ENCODE measurements around the gene STK32B.

The STK32B gene

DNA sequence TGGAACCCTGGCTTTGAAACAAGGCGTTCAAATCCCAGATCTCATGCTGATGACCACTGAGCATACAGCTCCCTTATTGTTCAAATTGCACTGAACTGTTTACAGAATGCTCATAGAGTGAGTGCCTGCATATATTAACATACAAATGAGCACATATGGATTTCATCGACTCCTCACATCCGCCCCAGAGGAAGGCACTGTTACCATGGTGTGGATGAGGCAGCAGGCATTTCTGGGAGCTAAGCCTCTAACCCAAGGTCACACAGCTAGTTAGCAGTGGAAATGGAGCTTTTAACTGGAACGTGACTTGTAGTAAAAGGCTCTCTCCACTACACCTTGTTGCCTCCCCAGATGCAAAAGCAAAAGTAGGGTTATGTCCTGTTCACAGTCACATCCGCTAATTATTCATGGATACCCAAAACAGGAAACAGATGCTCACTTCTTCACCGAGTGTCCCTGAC is 289.7 kb downstream of the STK32B start:
- DNase-seq (ENCODE audit: low read depth in 1 of 2, low spot score in 1 of 2), result no peak

DNA sequence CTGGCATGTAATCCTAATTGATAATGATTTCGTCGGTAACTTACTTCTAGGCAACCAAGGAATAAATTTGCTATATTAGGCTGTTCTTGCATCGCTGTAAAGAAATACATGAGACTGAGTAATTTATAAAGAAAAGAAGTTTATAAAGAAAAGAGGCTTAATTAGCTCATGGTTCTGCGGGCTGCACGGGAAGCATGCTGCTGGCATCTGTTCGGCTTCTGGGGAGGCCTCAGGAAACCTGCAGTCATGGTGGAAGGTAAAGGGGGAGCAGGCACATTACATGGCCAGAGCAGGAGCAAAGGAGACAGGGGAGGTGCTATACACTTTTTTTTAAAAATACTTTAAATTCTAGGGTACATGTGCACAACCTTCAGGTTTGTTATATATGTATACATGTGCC is 290.2 kb downstream of the STK32B start:
- no peak for DNase-seq (ENCODE audit: low read depth in 1 of 2, low spot score in 1 of 2)

DNA sequence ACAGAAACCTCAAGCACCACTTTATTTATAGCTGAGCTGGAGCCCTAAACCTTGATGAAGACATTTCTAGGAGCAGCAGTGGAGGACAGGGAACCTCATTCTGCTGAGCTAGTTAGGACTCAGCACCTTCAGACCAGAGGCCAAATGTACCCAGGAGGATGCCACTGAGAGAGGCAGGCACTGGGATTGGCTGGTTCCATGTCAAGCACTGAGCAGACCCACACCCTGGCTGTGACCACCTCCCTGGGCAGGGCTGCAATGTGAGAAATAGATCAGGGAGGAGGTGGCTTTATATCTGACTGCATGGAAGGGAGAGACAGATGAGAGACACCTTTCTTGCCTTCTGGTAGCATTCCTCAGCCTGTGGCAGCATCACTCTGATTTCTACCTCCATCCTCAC is 304.6 kb downstream of the STK32B start:
- DNase-seq (ENCODE audit: low read depth in 1 of 2, low spot score in 1 of 2), result no peak

DNA sequence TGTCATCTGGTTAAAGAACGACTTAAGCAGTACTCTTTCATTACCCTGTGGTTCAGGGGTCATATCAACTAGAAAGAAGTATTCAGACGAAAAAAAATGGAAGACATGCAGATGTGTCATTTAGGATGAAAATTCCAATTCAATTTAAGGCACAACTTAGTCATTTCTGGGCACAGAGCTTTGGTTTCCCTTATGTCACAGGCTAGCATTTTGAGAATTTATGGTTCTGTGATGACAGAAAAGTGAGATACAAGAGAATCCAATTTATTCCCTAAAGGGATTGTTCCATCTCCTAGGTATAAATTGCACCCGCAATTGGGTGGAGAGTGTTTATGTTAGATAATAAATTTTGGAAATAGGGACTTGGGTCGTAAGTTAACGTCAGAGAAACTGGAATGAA is 306.6 kb downstream of the STK32B start:
- no peak for DNase-seq (ENCODE audit: low read depth in 1 of 2, low spot score in 1 of 2)

DNA sequence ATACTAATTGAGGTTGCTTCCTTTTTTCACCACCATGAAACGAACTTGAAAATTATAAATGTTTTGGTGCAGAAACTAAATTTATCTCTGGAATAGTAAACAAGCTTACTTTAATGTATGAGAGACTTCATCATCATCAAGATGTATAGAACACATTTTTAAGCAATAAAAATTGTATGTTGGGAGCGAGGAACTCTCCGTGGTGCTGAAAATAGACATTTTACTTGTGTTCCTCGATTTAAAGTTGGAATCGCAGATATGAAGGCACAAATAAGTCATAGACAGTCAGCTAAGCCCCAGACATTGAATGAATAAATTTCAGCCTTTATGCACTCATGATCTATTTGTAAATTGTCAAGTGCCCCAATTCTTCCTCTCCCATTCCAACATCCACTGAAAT is 310.7 kb downstream of the STK32B start:
- no peak for DNase-seq (ENCODE audit: low read depth in 1 of 2, low spot score in 1 of 2)

DNA sequence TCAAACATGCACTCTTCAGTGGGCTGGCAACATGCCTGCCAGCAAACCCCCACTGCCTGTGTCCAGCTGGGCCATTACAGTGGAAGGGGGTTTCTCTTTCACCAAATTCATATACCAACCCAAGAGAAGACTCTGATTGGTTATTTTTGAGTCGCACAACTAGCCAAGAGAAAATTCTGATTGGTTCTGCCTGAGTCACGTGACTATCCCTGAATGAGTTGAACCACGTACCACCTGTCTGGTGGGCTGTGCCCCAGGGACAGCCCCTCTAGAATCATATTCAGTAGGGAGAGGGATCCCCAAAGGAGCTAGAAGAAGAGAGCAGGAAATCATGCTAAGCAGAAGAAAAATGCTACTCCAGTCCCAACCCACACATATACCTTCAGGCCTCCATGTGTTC is 313.1 kb downstream of the STK32B start:
- no peak for DNase-seq (ENCODE audit: low read depth in 1 of 2, low spot score in 1 of 2)

DNA sequence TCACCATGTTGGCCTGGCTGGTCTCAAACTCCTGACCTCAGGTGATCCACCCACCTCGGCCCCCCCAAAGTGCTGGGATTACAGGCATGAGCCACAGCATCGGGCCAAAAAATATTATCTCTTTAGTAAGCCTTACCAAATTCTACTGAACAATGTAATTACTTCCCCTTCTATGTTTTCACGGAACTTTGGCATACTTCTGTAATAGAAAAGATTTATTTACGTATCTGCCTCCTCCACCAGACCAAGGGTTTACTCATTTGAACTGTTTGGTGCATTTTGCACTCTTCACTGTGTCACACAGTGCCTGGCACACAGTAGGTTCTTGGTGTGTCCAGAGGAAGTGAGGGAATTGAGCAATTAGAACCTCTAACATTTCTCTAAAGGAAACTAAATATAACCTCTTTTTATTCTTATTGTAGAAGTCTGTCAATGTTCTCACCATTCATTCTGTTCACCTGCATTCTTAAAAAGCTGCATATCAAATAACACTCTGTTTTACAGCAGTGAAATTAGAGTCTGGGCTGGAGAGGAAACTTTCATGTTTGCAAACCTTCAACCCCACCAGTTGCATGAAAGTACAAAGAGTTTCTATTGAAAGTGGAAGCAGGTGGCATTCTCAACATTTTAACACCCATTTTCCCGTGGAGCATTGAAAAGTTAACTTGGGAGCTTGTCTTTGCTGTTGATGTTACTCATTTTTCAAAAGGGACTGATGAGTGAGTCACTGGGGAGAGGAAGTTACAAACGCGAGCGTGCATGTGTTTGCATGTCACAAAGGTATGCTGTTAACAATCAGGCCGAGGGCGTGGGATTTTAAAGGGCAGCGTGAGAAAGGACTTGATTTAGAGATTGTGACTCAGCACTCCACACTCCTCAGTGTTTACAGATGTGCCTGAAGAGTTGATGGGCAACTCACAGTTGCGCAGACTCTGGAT is 314.1 kb downstream of the STK32B start:
- no peak for DNase-seq (ENCODE audit: low read depth in 1 of 2, low spot score in 1 of 2)

DNA sequence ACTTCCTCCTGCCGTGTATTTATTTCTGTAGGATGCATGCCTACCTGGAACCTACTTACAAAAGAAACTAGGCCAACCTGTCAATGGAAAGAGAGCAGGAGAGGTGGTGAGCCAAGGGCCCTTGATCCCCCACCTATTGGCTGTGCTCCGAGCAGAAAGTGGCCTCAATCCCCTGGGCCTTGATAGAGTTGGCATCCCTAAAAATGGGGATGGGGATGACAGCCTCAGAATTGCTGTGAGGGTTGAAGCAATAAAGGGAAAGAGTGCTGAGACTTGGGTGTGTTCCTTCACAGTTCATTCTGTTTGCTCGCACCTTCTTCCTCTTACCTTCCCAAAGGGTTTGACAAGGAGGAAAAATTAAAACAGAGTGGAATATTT is 314.7 kb downstream of the STK32B start:
- DNase-seq (ENCODE audit: low read depth in 1 of 2, low spot score in 1 of 2), result no peak

DNA sequence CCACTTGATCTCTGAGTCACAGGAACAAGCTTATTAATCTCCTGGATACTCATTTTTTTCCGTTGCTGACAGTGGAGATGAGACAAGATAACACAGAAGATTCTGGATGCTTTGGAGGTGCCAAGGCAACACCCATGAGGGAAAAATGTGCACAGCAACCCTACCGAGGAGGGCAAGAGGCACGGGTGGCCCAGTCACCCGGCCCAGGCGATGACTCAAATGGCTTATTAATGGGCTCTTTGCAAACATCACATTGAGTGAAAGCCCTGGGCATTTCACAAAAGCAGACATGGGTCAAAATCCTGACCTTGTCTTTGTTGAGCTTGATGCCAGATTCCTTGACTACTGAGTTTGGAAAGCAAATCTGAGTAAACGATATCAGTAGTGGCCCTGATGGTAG is 315.1 kb downstream of the STK32B start:
- no peak for DNase-seq (ENCODE audit: low read depth in 1 of 2, low spot score in 1 of 2)

DNA sequence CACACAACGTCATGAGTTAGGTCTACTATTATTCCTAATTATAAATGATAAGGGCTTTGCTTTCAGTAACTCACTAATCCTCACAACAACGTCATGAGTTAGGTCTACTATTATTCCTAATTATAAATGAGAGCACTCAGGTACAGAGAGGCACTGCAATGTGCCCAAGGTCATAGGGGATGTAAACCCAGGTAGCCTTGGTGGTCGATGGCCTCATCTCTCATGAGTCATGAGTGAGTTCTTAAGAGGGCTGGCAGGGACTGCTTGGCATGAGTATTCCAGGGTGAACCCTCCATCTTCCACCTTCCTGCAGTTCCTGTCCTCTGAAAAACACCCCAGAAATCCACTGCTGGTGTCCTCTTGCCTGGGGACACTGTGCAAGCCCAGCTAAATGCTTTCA is 317.1 kb downstream of the STK32B start:
- no peak for DNase-seq (ENCODE audit: low read depth in 1 of 2, low spot score in 1 of 2)

DNA sequence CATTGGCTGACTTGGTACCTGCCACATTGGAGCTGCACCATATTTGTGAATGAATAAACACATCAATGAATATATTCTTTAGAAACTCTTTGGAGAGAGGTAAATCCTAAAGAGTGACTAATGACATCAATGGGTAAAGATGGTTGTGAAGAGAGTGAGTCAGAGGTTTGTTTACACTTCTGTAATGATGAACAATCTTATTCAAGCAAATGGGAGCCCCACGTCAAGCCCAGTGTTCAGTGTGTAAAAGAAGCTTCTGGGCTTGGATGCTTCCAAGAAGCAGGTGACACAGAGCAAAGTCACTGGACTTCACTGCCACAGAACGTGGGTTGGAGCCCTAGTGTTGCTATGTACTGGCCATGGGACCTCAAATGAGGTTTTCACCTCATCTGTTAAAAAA is 319.0 kb downstream of the STK32B start:
- DNase-seq (ENCODE audit: low read depth in 1 of 2, low spot score in 1 of 2), result no peak

DNA sequence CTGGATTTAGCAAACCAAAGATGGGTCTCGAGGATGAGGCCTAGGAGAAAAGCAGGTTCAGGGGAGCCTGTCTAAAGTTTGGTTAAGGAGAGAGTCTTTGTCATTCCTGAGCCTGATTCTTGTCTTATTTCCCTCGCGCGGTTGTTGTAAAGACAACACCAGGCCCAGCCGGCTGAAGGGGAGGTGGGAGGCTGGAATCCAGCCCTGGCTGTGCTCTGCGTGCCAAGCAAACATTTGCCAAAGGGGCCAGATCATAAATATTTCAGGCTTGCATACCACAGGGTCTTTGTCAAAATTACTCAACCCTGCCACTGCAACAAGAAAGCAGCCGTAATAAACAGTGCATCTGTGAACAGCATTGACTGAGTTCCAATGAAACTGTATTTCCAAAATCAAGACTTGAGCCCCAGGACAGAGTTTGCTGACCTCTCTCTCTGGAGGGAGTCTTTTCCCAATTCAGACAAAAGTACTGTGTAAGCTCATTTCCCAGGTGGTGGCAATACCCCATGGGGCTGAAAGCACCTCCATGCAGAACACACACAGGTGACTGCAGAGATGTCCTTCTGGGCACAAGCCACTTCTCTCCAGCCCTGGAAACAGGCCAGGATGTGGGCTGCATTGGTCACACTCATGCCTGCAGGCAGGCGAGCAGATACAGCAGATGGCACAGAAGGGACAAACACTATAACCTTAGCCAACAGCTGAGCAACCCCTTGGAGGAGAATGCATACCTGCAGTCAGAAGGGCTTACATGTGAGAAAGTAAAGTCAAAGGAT is 320.3 kb downstream of the STK32B start:
- no peak for DNase-seq (ENCODE audit: low read depth in 1 of 2, low spot score in 1 of 2)

DNA sequence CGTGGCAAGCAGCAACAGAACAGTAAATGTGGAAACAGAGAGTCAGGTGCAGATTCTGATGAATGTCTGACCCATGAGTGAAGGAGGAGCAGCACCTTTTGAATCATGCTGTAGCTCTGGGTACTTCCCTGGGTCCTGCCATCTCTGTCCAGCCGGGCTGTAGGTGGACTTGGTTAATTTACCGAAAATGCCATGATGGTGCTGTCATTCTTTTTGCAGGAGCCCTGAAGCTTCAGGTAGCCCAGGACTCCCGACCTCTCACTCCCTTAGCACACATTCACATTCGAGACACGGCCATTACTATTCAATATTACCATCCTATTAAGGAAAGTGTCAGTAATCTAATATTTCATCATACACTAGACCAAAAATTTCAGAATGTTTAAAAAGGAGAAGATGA is 320.9 kb downstream of the STK32B start:
- no peak for DNase-seq (ENCODE audit: low read depth in 1 of 2, low spot score in 1 of 2)

DNA sequence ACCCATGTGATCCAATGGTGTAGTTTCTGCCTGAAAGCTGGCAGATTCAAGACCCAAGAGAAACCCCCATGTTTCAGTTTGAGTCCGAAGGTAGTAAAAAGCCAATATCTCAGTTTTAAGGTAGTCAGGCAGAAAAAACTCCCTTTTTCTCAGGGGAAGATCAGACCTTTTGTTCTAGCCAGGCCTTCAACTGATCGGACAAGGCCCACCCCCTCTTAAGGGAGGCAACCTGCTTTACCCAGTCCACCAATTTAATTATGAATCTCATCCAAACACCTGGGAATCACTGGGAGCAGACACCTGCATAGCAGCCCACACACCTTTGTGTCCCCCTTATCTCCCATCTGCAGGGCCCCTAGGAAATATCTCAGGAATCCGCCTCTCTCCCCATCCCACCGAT is 322.0 kb downstream of the STK32B start:
- no peak for DNase-seq (ENCODE audit: low read depth in 1 of 2, low spot score in 1 of 2)

DNA sequence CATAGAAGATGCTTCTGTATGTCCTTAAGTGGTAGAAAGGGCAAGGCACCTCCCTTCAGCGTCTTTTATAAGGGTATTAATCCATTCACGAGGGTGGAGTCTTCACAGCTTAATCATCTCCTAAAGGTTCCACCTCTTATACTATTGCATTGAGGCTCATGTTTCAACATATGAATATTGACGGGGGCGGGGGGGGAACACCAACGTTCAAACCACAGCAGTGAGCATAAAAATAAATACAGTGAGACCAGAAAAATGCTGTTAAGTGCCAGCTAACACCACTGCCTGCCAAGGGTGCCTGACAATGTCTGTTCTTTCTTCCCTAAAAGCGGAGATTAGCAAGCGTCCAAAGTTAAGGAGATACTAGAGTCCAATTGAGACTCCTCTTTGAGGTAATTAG is 323.3 kb downstream of the STK32B start:
- DNase-seq (ENCODE audit: low read depth in 1 of 2, low spot score in 1 of 2), result no peak

DNA sequence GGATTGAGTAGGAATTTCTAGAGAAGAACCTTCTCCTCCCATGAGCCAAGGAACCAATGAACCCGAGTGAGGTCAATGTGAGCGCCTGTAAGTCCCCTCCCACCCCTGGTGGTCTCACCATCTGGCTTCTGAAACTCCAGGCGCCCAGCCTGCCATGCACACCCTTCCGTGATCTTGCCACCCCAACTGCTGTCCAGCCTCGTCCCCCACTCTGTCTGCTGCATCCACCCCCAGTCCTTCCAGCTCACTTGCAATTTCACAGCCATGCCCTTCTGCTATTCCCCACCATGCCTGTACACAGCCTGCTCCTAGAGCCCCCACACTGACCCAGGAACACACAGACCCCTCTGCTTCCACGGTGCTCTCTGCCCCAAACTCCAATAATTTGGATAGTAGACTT is 323.7 kb downstream of the STK32B start:
- no peak for DNase-seq (ENCODE audit: low read depth in 1 of 2, low spot score in 1 of 2)

DNA sequence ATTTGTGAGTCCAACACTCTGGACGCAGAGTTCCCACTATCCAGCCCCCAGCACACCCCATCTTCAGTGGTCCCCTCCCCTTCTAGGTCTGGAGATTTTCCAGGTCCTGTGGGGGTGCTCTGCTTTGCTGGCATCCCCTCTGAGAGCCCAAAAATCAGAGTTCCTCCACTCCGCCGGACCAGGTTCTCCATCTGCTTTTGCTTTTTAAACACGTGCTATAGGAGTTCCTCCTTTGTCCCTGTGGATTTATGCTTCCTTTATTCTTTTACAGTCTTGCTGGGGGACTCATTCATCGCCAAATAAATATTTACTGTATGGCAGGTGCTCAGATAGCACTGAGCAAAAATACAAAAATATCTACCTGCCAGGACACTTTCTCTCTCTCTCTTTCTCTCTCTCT is 324.7 kb downstream of the STK32B start:
- DNase-seq (ENCODE audit: low read depth in 1 of 2, low spot score in 1 of 2), result no peak

DNA sequence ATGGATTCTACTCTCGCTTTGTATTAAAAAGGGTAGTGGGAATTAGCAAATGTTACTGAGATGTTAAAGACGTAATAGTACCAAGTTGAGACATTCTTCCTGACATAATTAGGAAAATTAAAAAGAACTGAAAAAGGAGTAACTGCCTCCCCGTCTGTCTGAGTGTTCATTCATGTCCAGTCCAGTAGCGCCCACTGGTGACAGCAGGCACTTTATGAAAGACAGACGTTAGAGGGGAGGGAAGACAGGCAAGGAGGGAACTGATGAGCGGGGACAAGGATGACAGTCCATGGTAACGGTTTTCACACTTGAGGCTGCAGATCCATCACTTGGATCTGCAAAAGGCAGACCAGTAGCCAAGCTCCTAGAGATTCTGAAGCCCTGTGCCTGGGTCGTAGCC is 326.7 kb downstream of the STK32B start:
- DNase-seq (ENCODE audit: low read depth in 1 of 2, low spot score in 1 of 2), result no peak

DNA sequence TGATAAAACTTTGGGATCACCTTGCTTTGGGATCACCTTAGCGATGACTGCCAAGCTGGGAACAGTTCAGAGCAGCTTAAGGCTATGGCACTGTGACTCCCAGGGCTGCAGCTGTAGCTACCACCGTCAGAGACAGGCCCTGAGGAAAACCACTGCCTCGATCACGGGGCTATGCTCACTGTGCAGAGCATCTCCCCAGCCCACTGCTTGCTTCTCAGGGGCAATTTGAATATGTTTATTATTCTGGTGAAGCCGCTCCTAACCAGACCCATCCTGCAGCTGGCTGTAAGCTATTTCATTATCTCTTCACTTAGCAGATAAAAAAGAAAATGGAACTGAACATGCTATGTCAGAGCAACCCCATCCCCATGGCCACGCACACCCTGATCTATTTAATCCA is 328.6 kb downstream of the STK32B start:
- no peak for DNase-seq (ENCODE audit: low read depth in 1 of 2, low spot score in 1 of 2)

DNA sequence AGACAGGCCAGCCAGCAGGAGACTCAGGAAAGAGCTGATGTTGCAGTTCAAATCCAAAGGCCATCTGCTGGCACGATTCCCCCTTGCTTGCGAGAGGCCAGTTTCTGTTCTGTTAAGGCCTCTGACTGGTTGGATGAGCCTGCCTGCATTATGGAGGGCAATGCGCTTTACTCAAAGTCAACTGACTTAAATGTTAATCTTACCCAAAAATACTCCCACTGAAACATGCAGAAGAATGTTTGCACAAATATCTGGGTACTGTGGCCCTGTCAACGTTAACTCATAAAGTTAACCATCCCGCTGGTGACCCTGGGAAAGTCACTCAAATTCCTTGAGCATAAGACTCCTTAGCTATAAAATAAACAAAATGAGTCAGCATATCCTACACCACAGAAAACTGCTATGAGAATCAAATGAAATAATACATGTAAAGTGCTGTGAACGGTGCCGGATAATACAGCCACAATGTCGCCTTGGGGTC is 330.7 kb downstream of the STK32B start:
- DNase-seq (ENCODE audit: low read depth in 1 of 2, low spot score in 1 of 2), result no peak

DNA sequence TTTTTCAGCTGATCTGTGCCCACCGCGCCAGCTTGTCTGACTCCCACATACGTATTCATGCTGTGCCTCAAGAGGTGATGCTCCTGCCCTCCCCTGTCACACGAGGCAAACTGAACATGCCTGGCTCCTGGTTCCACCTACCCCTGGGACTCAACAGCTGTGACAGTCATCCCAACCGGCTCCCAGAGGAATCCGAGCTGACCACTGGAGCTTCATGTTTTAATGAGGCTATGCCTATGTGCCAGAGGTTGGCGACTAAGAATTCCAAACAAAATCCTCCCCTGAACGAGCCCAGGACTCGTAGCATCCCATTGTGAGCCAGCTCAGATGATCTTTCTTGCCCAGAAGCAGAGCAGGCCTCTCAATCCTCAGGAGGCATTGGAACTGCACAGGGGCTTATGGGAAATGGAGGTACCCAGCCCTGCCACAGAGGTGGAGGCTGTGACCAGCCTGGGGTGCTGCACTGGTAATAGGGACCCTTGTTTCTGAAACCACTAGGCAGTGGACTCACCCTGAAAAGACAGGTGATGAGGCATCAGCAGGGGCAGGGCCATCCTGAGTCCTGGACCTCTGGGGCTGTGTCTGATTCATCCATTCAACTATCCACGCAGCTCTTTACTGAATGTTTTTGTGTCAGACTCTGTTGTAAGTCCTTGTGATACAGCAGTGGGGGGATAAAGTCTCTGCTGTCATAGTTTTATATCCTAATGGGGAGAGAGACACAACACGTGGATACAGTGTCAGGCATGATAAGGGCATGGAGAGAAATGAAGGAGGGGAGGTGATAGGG is 332.1 kb downstream of the STK32B start:
- no peak for DNase-seq (ENCODE audit: low read depth in 1 of 2, low spot score in 1 of 2)

Data from activated T-helper 1 cell treated with anti-CD3 and anti-CD28 coated beads, Interleukin-2, amount 50 U/mL, for 16 hours (primary cell).